B cell (primary cell): ENCODE results near the gene PGF. TPM values are rescaled to one million over a fixed set of nuclear protein-coding genes. Genes with fewer than 3 reads are reported as not detected.
"Not testable (repeated sequence)": the region's sequence is repeated elsewhere in the genome, so short reads cannot be mapped to it uniquely, and the experiment has no call there.

Experiments
- ATAC-seq: fragments of 200-7000 bp; cut with Tn5 transposase; one replicate; pipeline ENCODE4 v1.10.0; 2021; ENCODE audit warnings: low read depth, mild to moderate bottlenecking, moderate number of reproducible peaks, moderate library complexity
- CTCF ChIA-PET: fragments of 350-600 bp; sonication (Branson Sonifier 250); formaldehyde crosslinking; loops from one replicate; lab custom pipeline; 2021; ENCODE audit warnings: antibody characterized with exemption, inconsistent platforms; lab: Charles Lee
- POLR2A ChIA-PET: fragments of 350-600 bp; sonication (Branson Sonifier 250); formaldehyde crosslinking; loops from one replicate; lab custom pipeline; 2021; ENCODE audit warnings: antibody characterized with exemption; lab: Charles Lee
- DNase-seq: peaks from one replicate; pipeline ENCODE4 v3.0.0; 2013
- H2AFZ ChIP-seq: 2 replicates; pipeline ENCODE4 v1.6.1; 2012; ENCODE audit warnings: mild to moderate bottlenecking, low read depth, low read length; ENCODE audit not compliant: insufficient read depth, poor library complexity, severe bottlenecking
- H3K27ac ChIP-seq, 2 donors: 1 replicate in 1 of 2; 2 replicates in 1 of 2; pipeline ENCODE4 v1.5.1; 2012 to 2013; ENCODE audit warnings: low read length in 2 of 2, mild to moderate bottlenecking in 2 of 2, moderate library complexity in 1 of 2
- H3K27me3 ChIP-seq, 4 experiments: fragments of 200-600 bp in 1 of 4; sonication (generic) in 1 of 4; replicated peaks in 1 of 4; 1 replicate in 2 of 4; 2 replicates in 2 of 4; pipeline versions ENCODE4 v1.6.1 to v1.7.0; 2013 to 2016; ENCODE audit warnings: low read length in 3 of 4, mild to moderate bottlenecking in 2 of 4, mixed read lengths in 1 of 4, moderate library complexity in 1 of 4; ENCODE audit not compliant: insufficient read depth in 4 of 4, control insufficient read depth in 3 of 4; ENCODE audit errors: control extremely low read depth in 1 of 4
- H3K36me3 ChIP-seq, 2 experiments: replicated peaks in 1 of 2; 1 replicate in 1 of 2; 2 replicates in 1 of 2; pipeline versions ENCODE4 v1.6.1 to v1.7.1; 2013; ENCODE audit warnings: low read length in 1 of 2; ENCODE audit not compliant: insufficient read depth in 2 of 2, control insufficient read depth in 1 of 2; ENCODE audit errors: control extremely low read depth in 1 of 2, extremely low read depth in 1 of 2
- H3K4me1 ChIP-seq, 2 donors: fragments of 200-600 bp in 1 of 2; sonication (generic) in 1 of 2; 1 replicate in 1 of 2; 2 replicates in 1 of 2; pipeline versions ENCODE4 v1.5.1 to v1.6.1; 2013 to 2017; ENCODE audit warnings: low read length in 2 of 2; ENCODE audit not compliant: control insufficient read depth in 2 of 2, insufficient read depth in 2 of 2
- H3K4me2 ChIP-seq: replicated peaks from 2 replicates; pipeline ENCODE3; 2012; ENCODE audit warnings: mild to moderate bottlenecking, low read depth, low read length; ENCODE audit not compliant: poor library complexity, severe bottlenecking
- H3K4me3 ChIP-seq, 5 experiments: fragments of 200-600 bp in 1 of 5; sonication (generic) in 1 of 5; 1 replicate in 3 of 5; 2 replicates in 2 of 5; pipeline versions ENCODE4 v1.5.1 to v1.7.0; 2011 to 2016; ENCODE audit warnings: low read length in 4 of 5, mild to moderate bottlenecking in 4 of 5, low read depth in 2 of 5, control low read depth in 1 of 5, moderate library complexity in 1 of 5; ENCODE audit not compliant: insufficient read depth in 1 of 5; ENCODE audit errors: control extremely low read depth in 1 of 5, extremely low read depth in 1 of 5
- H3K79me2 ChIP-seq: fragments of 200-600 bp; sonication (generic); one replicate; pipeline ENCODE4 v1.6.0; 2016; ENCODE audit warnings: low read length; ENCODE audit not compliant: control insufficient read depth, insufficient read depth
- H3K9ac ChIP-seq: fragments of 200-600 bp; sonication (generic); 2 replicates; pipeline ENCODE4 v1.6.1; 2017; ENCODE audit warnings: mild to moderate bottlenecking, low read length, moderate library complexity
- H3K9me3 ChIP-seq, 3 donors: one replicate each; pipeline versions ENCODE4 v1.6.1 to v1.7.1; 2013; ENCODE audit warnings: low read length in 2 of 3; ENCODE audit not compliant: control insufficient read depth in 2 of 3, insufficient read depth in 1 of 3; ENCODE audit errors: control extremely low read depth in 1 of 3
- H4K20me1 ChIP-seq: 2 replicates; pipeline ENCODE4 v1.6.0; 2012; ENCODE audit warnings: mild to moderate bottlenecking, low read length; ENCODE audit not compliant: insufficient read depth, control insufficient read depth, poor library complexity, severe bottlenecking
- H3K27ac Mint-ChIP-seq: one replicate; pipeline ENCODE4 v1.8.0; 2021; ENCODE audit warnings: mixed read lengths
- H3K27me3 Mint-ChIP-seq: one replicate; pipeline ENCODE4 v1.8.0; 2021; ENCODE audit warnings: mixed read lengths
- H3K4me1 Mint-ChIP-seq: one replicate; pipeline ENCODE4 v1.8.0; 2021; ENCODE audit warnings: mixed read lengths
- H3K4me3 Mint-ChIP-seq: one replicate; pipeline ENCODE4 v1.8.0; 2021; ENCODE audit warnings: mixed read lengths
- H3K9me3 Mint-ChIP-seq: one replicate; pipeline ENCODE4 v1.8.0; 2022; ENCODE audit warnings: mixed read lengths; ENCODE audit not compliant: insufficient read depth
- CTCF ChIP-seq: fragments of 200-600 bp; IDR thresholded peaks from one replicate; pipeline ENCODE4 v1.8.0; 2022; ENCODE audit warnings: antibody characterized with exemption, mild to moderate bottlenecking
- EZH2 ChIP-seq: IDR thresholded peaks from 2 replicates; pipeline ENCODE4 v1.6.1; 2012; ENCODE audit warnings: borderline replicate concordance, low read depth, mild to moderate bottlenecking, moderate library complexity, low read length; ENCODE audit not compliant: insufficient read depth, poor library complexity, severe bottlenecking
- WGBS: methylation state at CpG from one replicate; pipeline ENCODE4 v1.1.5; 2013; ENCODE audit warnings: missing lambda C conversion rate; ENCODE audit not compliant: insufficient coverage; 5-methylcytosine and 5-hydroxymethylcytosine counted together
- intact Hi-C: fragments of 100-400 bp; cut with micrococcal nuclease; formaldehyde crosslinking; loops from one replicate; pipeline ENCODE4 v1.10.0; 2022
- polyA plus RNA-seq: library from polyadenylated mRNA; depleted of rRNA; stranded (reverse); fragments of >200 nt; gene quantifications from 2 replicates; pipeline ENCODE4 v1.2.3, GENCODE V29; 2012
- total RNA-seq, 2 donors: library from RNA; stranded (reverse); fragments of 120-200 nt in 1 of 2; gene quantifications; 1 replicate in 1 of 2; 2 replicates in 1 of 2; pipeline versions ENCODE4 v1.2.3 to v1.2.4, GENCODE V29; 2013 to 2022

The PGF gene
- total and polyA plus RNA-seq, 2 donors (not counting 1 experiment from before 2014, with no cell fraction given), result 0.07 to 0.47 TPM

GRCh38 chr14:74934041-74934440, 21.4 kb downstream of the PGF start:
- Mint-ChIP-seq H3K4me1 (peaks cover 33% of the 10 kb centered on the region), H3K9me3 (no peaks in the 10 kb centered on the region), H3K4me3 (no peak overlapping the region), H3K27me3 (peaks cover 14% of the 10 kb centered on the region), H3K27ac (no peak overlapping the region)
- CTCF ChIA-PET, result interaction anchor here (0.8 to 1.3 kb wide), 4 partner anchors 12 to 154 kb away, joined by 3 to 4 read pairs (median 3); no protein-coding TSS in a partner anchor
- ATAC-seq, result no peak
- Histone ChIP-seq H3K27me3 (peaks cover 0 to 4% (median 0%) of the 10 kb centered on the region in 4 experiments), H3K27ac (no peak overlapping the region), H3K4me3 (no peak overlapping the region), H3K9me3 (no peaks in the 10 kb centered on the region), H3K36me3 (no peaks in the 10 kb centered on the region), H3K4me2 (no peak overlapping the region), H3K79me2 (no peaks in the 10 kb centered on the region), H3K4me1 (peaks cover 17 to 20% of the 10 kb centered on the region in 2 donors), H3K9ac (no peak overlapping the region), H2AFZ (no peak overlapping the region), H4K20me1 (no peaks in the 10 kb centered on the region)
- POLR2A ChIA-PET, result interaction anchor here (0.5 kb wide), 1 partner anchor 339 kb away, joined by 3 read pairs; no protein-coding TSS in a partner anchor
- DNase-seq, result no peak
- intact Hi-C loops, result no loop called here
- TF ChIP-seq CTCF (no peak), EZH2 (no peak)
- WGBS, result no CpG with 5 or more reads among the region's 4 CpGs

- not testable (repeated sequence) for H3K4me2 ChIP-seq, H3K4me3 Mint-ChIP-seq
Measured at GRCh38 chr14:74932936-74933335, 22.5 kb downstream of the PGF start.

More at GRCh38 chr14:74932936-74933335, 22.5 kb downstream of the PGF start:
- H3K27me3 ChIP-seq, H3K9me3 Mint-ChIP-seq, POLR2A ChIA-PET, H3K9me3 ChIP-seq, H2AFZ ChIP-seq, H3K4me3 ChIP-seq, H3K9ac ChIP-seq, intact Hi-C loops, DNase-seq, H3K27ac Mint-ChIP-seq, H3K79me2 ChIP-seq, H3K36me3 ChIP-seq, H4K20me1 ChIP-seq, ATAC-seq, H3K27ac ChIP-seq: not testable (repeated sequence)
- WGBS, result no CpG with 5 or more reads among the region's 4 CpGs
- peaks cover 14% of the 10 kb centered on the region for H3K27me3 Mint-ChIP-seq
- peaks cover 30% of the 10 kb centered on the region for H3K4me1 Mint-ChIP-seq
- CTCF ChIA-PET, result interaction anchor here (1.4 kb wide), 1 partner anchor 27 kb away, joined by 4 read pairs; no protein-coding TSS in a partner anchor
- H3K4me1 ChIP-seq, result peaks cover 16 to 17% of the 10 kb centered on the region in 2 donors
